Fibroblast of the conjunctiva (primary cell): Measurements from ENCODE around the gene MPC1.
"Not testable (repeated sequence)": the region's sequence is repeated elsewhere in the genome, so short reads cannot be mapped to it uniquely, and the experiment has no call there.

Experiments
- DNase-seq: peaks from one replicate; pipeline ENCODE4 v3.0.0-alpha.2; 2010; ENCODE audit warnings: low read depth

Gene MPC1

GRCh38 chr6:166344921-166345320 is 37.8 kb downstream of the MPC1 start:
- not testable (repeated sequence) for DNase-seq

- no peak for DNase-seq
Measured at GRCh38 chr6:166344240-166344639, 38.5 kb downstream of the MPC1 start.

GRCh38 chr6:166343150-166343487 is 39.6 kb downstream of the MPC1 start:
- DNase-seq: no peak

- DNase-seq: peak; percentile 53
Measured at GRCh38 chr6:166342349-166343149, 40.2 kb downstream of the MPC1 start, which contains the start of gene SFT2D1. Gene SFT2D1, minus strand, starts transcription at chr6:166342545. Its CDS starts 64 bp downstream, at chr6:166342481.

GRCh38 chr6:166341977-166342348 is 40.8 kb downstream of the MPC1 start:
- DNase-seq: no peak

- DNase-seq: no peak
Measured at GRCh38 chr6:166341464-166341863, 41.3 kb downstream of the MPC1 start.

- DNase-seq: no peak
Measured at GRCh38 chr6:166338854-166339253, 43.9 kb downstream of the MPC1 start.

GRCh38 chr6:166336847-166337246 is 45.9 kb downstream of the MPC1 start:
- DNase-seq: no peak

- DNase-seq: no peak
Measured at GRCh38 chr6:166335378-166336302, 47.1 kb downstream of the MPC1 start.

GRCh38 chr6:166334878-166335277 is 47.9 kb downstream of the MPC1 start:
- DNase-seq: no peak

- no peak for DNase-seq
Measured at GRCh38 chr6:166333172-166333995, 49.4 kb downstream of the MPC1 start.

- no peak for DNase-seq
Measured at GRCh38 chr6:166331503-166332415, 51.0 kb downstream of the MPC1 start.

GRCh38 chr6:166330612-166331011 is 52.1 kb downstream of the MPC1 start:
- peak; percentile 12 for DNase-seq

- DNase-seq: no peak
Measured at GRCh38 chr6:166325383-166326042, 57.2 kb downstream of the MPC1 start.

GRCh38 chr6:166323395-166323794 is 59.3 kb downstream of the MPC1 start:
- no peak for DNase-seq

- DNase-seq: no peak
Measured at GRCh38 chr6:166318649-166319600, 63.8 kb downstream of the MPC1 start.

- no peak for DNase-seq
Measured at GRCh38 chr6:166318227-166318626, 64.5 kb downstream of the MPC1 start.

GRCh38 chr6:166317261-166318212 is 65.2 kb downstream of the MPC1 start:
- DNase-seq: no peak
